GM19043 (cell line): ENCODE data around the gene ZCWPW1.
"Not testable (repeated sequence)": the region's sequence is repeated elsewhere in the genome, so short reads cannot be mapped to it uniquely, and the experiment has no call there.

Source experiments
- ATAC-seq: cut with Tn5 transposase; IDR thresholded peaks from one replicate; pipeline ENCODE4 v1.9.1; 2021; ENCODE audit warnings: low read depth; ENCODE audit not compliant: unreplicated experiment

The ZCWPW1 gene

GRCh38 chr7:100402241-100402640, 26.3 kb downstream of the ZCWPW1 start:
- ATAC-seq = no peak

GRCh38 chr7:100401811-100402210, 26.7 kb downstream of the ZCWPW1 start:
- ATAC-seq = no peak

GRCh38 chr7:100400656-100401055, 27.8 kb downstream of the ZCWPW1 start:
- no peak for ATAC-seq

GRCh38 chr7:100400041-100400440, 28.5 kb downstream of the ZCWPW1 start:
- no peak for ATAC-seq

GRCh38 chr7:100398239-100398638, 30.3 kb downstream of the ZCWPW1 start:
- ATAC-seq = no peak

GRCh38 chr7:100397315-100398081, 31.0 kb downstream of the ZCWPW1 start:
- no peak for ATAC-seq

- peak; percentile 88 for ATAC-seq
Measured at GRCh38 chr7:100396421-100396982, 32.0 kb downstream of the ZCWPW1 start.

- no peak for ATAC-seq
Measured at GRCh38 chr7:100394077-100394476, 34.4 kb downstream of the ZCWPW1 start.

- no peak for ATAC-seq
Measured at GRCh38 chr7:100393233-100393905, 35.1 kb downstream of the ZCWPW1 start.

- ATAC-seq = no peak
Measured at GRCh38 chr7:100390286-100391009, 38.1 kb downstream of the ZCWPW1 start.

GRCh38 chr7:100389437-100390088, 38.9 kb downstream of the ZCWPW1 start:
- ATAC-seq = no peak

GRCh38 chr7:100387695-100388094, 40.8 kb downstream of the ZCWPW1 start:
- ATAC-seq = no peak

- no peak for ATAC-seq
Measured at GRCh38 chr7:100386940-100387339, 41.6 kb downstream of the ZCWPW1 start.

GRCh38 chr7:100384628-100385294, 43.7 kb downstream of the ZCWPW1 start:
- ATAC-seq = no peak

GRCh38 chr7:100382234-100382853, 46.2 kb downstream of the ZCWPW1 start:
- ATAC-seq = not testable (repeated sequence)

- ATAC-seq = not testable (repeated sequence)
Measured at GRCh38 chr7:100381531-100382233, 46.8 kb downstream of the ZCWPW1 start.

GRCh38 chr7:100380196-100380595, 48.3 kb downstream of the ZCWPW1 start:
- ATAC-seq = no peak

GRCh38 chr7:100378114-100378755, 50.3 kb downstream of the ZCWPW1 start:
- no peak for ATAC-seq
